ENCODE measurements around the gene DAO. TPM values are rescaled to one million over a fixed set of nuclear protein-coding genes. Genes with fewer than 3 reads are reported as not detected.

DAO gene
- total and polyA plus RNA-seq, 9 donors = not detected

DNA sequence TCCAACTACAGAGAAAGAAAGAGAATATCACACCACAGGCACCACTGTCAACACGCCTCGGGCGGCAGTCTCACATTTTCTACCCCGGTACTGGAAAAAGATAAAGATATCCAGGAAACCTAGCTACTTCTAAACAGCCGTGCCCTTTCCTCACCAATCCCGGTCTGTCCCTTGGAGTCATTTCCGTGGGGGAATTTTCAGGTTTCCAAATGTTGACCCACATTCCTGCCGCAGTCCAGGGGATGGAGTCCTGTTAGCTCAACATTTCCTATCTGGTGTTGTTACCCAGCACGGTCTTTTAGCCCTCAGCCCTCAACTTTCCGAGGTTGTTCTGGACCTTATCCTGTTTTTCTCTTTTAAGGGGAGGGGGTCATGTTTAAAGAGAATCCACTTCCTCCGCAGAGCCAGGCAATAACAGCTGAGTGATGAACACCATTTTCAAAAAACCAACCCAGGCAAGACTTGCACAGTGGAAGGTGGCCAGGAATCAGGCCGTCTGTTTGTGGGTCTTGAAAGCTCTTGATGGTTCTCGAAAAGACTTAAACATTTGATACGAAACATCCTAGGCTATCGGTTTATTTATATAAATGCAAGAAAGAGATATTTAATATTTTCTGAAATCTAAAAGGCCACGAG lies 27.1 kb upstream of the DAO start:
- intact Hi-C loops (cut with DNase I) = loop anchor here in 2 of 4 donors (10.0 kb wide), 3 partner anchors 48 to 242 kb away; partner anchors contain the start of genes ALKBH2 (in 1 of the 2), CORO1C (in 1 of the 2) and UNG (in 1 of the 2)
- DNase-seq = no peak
- Histone ChIP-seq H3K27me3 (no peaks in the 10 kb centered on the region), H3K4me3 (no peak overlapping the region), H3K27ac (no peak overlapping the region), H3K9me3 (no peaks in the 10 kb centered on the region), H3K36me3 (no peaks in the 10 kb centered on the region), H3K4me1 (ENCODE audit: insufficient read depth) (peaks cover 6% of the 10 kb centered on the region)
- WGBS, 3 donors = 66 to 80% (median 68%) methylated on average over 16 of the region's 16 CpGs
- TF ChIP-seq POLR2A (IDR thresholded peaks at IDR 0.05) (no peak), EP300 (IDR thresholded peaks at IDR 0.05) (no peak)
- TF ChIP-seq, protein P1, sequence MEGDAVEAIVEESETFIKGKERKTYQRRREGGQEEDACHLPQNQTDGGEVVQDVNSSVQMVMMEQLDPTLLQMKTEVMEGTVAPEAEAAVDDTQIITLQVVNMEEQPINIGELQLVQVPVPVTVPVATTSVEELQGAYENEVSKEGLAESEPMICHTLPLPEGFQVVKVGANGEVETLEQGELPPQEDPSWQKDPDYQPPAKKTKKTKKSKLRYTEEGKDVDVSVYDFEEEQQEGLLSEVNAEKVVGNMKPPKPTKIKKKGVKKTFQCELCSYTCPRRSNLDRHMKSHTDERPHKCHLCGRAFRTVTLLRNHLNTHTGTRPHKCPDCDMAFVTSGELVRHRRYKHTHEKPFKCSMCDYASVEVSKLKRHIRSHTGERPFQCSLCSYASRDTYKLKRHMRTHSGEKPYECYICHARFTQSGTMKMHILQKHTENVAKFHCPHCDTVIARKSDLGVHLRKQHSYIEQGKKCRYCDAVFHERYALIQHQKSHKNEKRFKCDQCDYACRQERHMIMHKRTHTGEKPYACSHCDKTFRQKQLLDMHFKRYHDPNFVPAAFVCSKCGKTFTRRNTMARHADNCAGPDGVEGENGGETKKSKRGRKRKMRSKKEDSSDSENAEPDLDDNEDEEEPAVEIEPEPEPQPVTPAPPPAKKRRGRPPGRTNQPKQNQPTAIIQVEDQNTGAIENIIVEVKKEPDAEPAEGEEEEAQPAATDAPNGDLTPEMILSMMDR (IDR thresholded peaks at IDR 0.05) = no peak

DNA sequence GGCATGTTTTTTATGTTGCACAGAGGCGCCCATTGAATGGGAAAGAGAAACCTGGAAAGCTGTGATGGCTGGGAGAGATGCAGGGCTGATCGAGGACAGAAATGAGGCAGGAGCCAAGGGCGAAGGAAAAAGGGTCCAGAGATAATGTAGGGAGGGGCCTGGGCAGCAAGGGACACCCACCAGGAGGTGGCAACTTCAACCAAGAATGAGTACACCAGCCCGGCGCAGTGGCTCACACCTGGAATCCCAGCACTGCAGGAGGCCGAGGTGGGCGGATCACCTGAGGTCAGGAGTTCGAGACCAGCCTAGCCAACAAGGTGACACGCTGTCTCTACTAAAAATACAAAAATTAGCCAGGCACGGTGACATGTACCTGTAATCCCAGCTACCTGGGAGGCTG lies 26.5 kb upstream of the DAO start:
- Histone ChIP-seq H3K27ac (no peak overlapping the region), H3K36me3 (no peaks in the 10 kb centered on the region), H3K27me3 (no peaks in the 10 kb centered on the region), H3K9me3 (no peaks in the 10 kb centered on the region), H3K4me1 (ENCODE audit: insufficient read depth) (peaks cover 6% of the 10 kb centered on the region), H3K4me3 (no peak overlapping the region)
- intact Hi-C loops (cut with DNase I) = loop anchor here in 2 of 4 donors (10.0 kb wide), 3 partner anchors 49 to 241 kb away; partner anchors contain the start of genes ALKBH2 (in 1 of the 2), CORO1C (in 1 of the 2) and UNG (in 1 of the 2)
- DNase-seq = no peak
- WGBS, 3 donors = 84 to 88% (median 86%) methylated on average over 10 of the region's 10 CpGs
- TF ChIP-seq EP300 (IDR thresholded peaks at IDR 0.05) (no peak), POLR2A (IDR thresholded peaks at IDR 0.05) (no peak)
- TF ChIP-seq, protein P1 (IDR thresholded peaks at IDR 0.05) = no peak

DNA sequence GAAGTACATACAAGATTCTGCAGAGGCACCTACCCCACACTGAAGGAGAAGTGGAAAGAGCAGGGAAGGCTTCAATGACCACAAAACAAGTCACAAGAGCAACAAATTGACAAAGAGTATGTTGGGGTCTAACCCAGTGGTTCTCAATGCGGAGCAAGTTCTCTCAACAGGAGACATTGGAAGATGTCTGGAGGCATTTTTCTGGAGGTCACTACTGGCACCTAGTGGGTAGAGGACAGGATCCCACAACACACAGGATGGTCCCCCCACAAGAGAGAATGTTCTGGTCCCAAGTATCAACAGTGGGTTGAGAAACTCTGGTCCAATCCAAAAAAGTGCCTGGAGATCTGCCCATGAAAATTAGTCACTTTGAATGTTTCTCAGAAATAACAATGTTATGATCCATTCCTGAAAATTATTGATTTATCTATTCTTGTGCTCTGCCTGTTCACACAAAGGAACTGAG lies 25.9 kb upstream of the DAO start:
- DNase-seq = peak in 2 of 5 donors; percentile 30 to 64
- peaks cover 6% of the 10 kb centered on the region for H3K4me1 ChIP-seq (ENCODE audit: insufficient read depth)
- no peaks in the 10 kb centered on the region for H3K27me3 ChIP-seq
- H3K4me3 ChIP-seq = no peak overlapping the region
- intact Hi-C loops (cut with DNase I) = loop anchor here in 2 of 4 donors (10.0 kb wide), 3 partner anchors 49 to 241 kb away; partner anchors contain the start of genes ALKBH2 (in 1 of the 2), CORO1C (in 1 of the 2) and UNG (in 1 of the 2)
- no peaks in the 10 kb centered on the region for H3K36me3 ChIP-seq
- no peaks in the 10 kb centered on the region for H3K9me3 ChIP-seq
- WGBS, 3 donors = 79 to 85% (median 83%) methylated on average over 1 of the region's 1 CpG
- H3K27ac ChIP-seq = peak overlapping the region in 1 of 2 donors; percentile 31
- TF ChIP-seq, protein P1 (IDR thresholded peaks at IDR 0.05) = peak in 1 of 3 donors; percentile 13
- TF ChIP-seq POLR2A (IDR thresholded peaks at IDR 0.05) (no peak), EP300 (IDR thresholded peaks at IDR 0.05) (no peak)

DNA sequence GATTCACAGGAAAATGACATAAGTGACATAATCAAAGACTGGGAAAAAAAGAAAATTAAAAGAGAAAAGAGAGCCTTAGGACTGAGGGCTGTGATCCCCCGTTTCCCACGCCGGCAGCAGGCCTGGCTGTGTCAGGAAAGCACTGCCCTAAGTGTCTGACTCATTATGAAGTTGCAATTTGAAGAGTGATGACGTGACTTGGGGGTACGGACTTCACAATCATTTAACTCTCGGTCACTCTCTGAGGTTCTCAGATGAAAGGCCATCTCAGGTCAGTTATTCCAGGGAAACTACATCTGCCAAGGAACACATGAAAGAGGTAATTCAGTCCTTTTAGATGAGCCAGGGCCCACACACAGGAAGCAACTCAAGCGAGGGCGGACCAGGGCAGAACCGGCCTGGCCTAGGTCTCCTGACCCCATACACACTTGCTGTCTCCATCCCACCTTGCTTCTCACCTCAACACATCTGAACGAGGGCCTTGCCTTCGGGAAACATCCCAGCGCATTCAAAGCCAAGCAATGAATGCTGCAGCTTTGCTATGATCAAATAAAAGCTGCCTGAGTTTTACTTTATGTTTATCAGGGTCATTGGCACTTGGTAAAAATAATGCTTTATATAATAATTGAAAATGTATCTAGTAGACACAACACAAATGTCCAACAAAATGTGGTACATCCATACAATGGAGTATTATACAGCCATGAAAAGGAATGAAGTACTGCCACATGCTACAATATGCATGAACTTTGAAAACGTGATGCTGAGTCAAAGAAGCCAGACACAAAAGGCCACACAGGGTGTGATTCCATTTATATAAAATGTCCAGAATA lies 25.2 kb upstream of the DAO start:
- TF ChIP-seq, protein P1 (IDR thresholded peaks at IDR 0.05) = no peak
- TF ChIP-seq POLR2A (IDR thresholded peaks at IDR 0.05) (no peak), EP300 (IDR thresholded peaks at IDR 0.05) (peak; percentile 43)
- no peaks in the 10 kb centered on the region for H3K36me3 ChIP-seq
- peak in 1 of 5 donors; percentile 60 for DNase-seq
- peak overlapping the region in 1 of 2 donors; percentile 31 for H3K27ac ChIP-seq
- peaks cover 6% of the 10 kb centered on the region for H3K4me1 ChIP-seq (ENCODE audit: insufficient read depth)
- 55 to 67% (median 64%) methylated on average over 13 of the region's 13 CpGs for WGBS, 3 donors
- no peak overlapping the region for H3K4me3 ChIP-seq
- H3K9me3 ChIP-seq = no peaks in the 10 kb centered on the region
- no peaks in the 10 kb centered on the region for H3K27me3 ChIP-seq
- intact Hi-C loops (cut with DNase I) = loop anchor here in 2 of 4 donors (5.0 to 10.0 kb wide), 4 partner anchors 50 to 240 kb away; partner anchors contain the start of genes ALKBH2 (in 1 of the 2), CORO1C (in 1 of the 2) and UNG (in 1 of the 2)

Measured in ovary (tissue), 9 donors.